UCSD-AML1 (cell line): ENCODE measurements around the gene AKTIP.
"Not testable (repeated sequence)": the region's sequence is repeated elsewhere in the genome, so short reads cannot be mapped to it uniquely, and the experiment has no call there.

Experiments
- DNase-seq: peaks from one replicate; lab custom pipeline; 2025; ENCODE audit not compliant: unreplicated experiment; lab: John Stamatoyannopoulos, UW

AKTIP gene

DNA sequence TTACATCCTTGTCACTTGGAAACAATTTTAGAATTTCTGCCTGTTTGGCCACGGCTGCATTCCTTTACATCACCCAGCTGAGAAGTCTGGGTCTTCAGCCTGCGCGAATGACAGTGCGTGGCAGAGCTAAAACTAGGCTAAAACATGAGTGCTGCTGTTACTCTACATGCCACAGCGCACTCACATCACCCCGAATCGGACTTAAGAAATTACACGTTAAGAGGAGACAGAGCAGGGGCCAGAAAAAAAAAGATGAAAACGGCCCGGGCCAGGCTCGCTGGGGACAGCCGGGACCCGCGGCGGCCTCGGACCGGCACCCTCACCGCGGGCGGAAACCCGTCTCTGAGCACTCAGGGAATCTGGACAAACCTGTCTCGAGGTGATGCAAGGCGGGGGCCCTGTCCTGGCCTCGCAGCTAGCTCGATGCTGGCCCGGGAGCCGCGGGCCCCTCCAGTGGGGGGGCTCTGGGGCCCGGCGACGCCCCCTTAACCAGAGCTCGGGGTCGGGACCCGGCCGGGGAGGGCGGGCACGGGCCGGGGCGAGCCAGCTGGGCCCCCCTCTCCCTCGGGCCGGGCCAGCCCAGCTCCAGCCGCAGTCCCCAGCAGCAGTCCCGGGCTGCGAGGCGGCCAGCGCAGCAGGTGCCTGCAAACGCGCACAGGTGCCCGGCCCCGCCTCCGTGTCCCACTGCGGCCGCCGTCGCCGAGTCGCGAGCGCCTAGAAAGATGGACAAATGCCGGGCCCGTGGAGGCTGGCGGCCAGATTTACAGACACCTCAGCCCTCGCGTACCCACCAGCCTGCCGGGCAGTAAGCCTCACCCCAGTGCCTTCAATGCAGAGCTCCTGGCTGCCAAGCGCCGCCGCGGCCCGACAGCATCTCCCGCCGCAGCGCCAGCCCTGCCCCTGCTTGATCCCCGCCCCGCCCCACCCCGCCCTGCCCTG is at the start of gene AKTIP:
TSS of gene AKTIP (minus strand) at position 879 of the 939 bp plus-strand sequence. CDS start 2,950 bp downstream, outside the sequence.
- no peak for DNase-seq

DNA sequence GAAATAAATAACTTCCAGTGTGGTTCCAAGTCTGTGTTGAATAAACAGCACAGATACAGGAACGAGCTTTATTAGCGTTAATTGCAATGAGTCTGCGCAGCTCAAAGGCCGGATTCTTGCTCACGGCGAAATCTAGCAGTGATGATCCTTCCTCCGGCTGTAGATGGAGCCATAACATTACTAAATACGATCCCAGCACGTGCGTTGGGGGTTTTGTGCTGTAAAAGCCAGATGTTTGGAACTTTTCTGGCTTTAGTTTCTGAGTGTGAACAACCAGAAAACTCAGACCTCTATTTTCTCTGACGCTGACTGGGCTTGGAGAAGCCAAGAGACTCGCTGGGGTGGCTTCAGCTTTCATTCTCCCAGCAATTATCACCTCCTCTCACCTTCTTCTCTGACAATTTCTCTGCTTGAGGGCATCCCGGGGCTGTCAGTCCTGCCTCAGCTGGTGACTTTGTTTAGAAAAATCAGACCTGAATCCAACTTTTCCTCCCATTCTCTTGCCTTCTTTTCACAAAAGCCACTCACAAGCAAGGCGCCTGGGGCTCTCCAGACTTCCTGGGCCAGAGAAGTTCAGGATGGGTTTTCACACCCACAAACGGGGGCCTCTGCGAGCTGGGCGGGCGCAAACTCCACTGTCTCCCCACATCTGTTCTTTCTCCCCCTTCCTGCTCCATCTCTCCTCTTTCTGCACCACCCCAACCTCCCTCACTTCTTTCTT is 47.1 kb upstream of the AKTIP start:
- DNase-seq: peak; percentile 53

DNA sequence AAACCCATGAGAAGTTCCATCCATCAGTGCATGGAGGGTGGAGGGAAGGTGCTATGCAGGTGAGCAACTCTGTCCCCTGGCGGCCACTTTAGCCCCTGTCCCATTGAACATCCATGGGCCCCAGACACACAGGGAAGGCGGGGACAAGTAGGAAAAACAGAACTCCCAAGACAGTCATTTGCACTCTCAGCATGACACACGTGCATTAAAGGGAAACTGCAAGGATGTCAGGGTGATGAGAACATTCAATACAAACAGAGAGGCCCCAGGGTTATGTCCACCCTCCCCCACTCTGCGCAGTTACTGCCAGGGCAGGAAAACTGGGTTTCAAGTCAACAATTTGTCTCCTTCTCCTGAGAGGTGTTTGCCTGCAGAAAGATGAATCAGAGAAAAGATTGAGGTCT is 44.0 kb upstream of the AKTIP start:
- DNase-seq: no peak

DNA sequence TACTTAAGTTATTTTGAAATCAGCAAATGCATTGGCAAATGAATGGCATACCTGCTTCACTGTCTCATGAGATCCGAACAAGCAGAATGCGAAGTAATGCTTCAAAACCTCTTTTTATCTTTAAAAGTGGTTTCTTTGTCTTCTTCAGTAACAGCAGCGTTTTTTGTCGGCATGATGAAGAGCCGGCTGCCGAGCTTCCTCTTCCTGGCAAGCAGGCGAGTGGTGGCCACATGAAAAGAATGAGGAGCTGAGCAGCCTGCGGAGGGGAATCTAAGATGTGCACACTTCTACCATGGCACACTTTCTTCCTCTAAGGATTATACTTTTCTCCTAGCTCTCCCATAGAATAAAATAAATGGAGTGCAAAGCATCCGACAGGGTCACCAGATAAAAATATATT is 42.4 kb upstream of the AKTIP start:
- peak; percentile 21 for DNase-seq

DNA sequence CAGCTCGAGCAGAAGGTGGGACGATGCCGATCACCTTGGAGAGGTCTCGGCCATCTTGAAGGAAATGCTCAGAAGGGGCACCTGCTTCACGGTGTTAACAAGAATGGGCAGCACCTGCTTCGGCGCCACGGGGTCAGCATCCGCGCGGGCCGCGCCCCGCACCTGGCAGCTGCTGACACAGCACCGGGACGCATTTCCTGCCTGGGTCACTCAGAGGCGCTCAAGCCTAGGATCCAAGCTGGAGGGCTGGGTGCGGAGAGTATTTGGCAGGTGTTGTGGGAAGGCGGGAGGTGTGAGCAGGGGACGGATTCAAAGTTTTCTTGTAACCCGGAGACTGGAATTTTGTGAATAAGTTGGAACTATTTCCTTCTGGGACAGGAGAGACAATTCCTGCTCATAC is 39.3 kb upstream of the AKTIP start:
- no peak for DNase-seq

DNA sequence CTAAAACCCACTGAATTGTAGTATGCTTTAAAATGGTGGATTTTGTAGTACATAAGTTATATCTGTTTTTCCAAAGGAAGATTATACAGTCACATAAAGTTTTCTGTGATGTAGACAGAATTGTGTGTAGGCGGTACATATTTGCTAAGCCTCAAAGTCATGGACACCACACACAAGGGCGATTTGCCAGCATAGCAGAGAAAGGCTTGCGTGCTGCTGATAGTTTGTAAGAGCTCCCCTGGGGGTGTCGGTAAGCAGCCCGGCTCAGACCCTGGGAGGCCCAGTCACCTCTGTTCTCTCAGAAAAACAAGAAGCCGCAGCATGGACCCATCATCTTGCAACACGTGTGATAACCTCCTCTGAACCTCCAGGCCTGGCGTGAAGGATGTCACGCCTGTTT is 38.3 kb upstream of the AKTIP start:
- DNase-seq: no peak

DNA sequence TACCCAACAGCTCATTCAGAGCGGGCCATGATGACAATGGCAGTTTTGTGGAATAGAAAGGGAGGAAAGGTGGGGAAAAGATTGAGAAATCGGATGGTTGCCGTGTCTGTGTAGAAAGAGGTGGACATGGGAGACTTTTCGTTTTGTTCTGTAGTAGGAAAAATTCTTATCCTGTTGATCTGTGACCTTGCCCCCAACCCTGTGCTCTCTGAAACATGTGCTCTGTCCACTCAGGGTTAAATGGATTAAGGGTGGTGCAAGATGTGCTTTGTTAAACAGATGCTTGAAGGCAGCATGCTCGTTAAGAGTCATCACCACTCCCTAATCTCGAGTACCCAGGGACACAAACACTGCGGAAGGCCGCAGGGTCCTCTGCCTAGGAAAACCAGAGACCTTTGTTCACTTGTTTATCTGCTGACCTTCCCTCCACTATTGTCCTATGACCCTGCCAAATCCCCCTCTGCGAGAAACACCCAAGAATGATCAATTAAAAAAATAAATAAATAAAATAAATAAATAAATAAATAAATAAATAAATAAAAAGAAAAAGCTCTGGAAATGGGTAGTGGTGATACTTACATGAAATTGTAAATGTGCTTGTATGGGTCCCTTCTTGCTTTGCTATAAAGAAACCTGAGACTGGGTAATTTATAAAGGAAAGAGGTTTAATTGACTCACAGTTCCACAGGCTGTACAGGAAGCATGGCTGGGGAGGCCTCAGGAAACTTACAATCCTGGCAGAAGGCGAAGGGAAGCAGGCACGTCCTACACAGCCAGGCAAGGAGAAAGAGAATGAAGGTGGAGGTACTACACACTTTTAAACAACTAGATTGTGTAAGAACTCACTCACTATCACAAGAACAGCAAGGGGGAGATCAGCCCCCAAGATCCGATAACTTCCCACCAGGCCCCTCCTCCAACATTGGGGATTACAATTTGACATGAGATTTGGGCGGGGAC is 37.0 kb upstream of the AKTIP start:
- DNase-seq: not testable (repeated sequence)

DNA sequence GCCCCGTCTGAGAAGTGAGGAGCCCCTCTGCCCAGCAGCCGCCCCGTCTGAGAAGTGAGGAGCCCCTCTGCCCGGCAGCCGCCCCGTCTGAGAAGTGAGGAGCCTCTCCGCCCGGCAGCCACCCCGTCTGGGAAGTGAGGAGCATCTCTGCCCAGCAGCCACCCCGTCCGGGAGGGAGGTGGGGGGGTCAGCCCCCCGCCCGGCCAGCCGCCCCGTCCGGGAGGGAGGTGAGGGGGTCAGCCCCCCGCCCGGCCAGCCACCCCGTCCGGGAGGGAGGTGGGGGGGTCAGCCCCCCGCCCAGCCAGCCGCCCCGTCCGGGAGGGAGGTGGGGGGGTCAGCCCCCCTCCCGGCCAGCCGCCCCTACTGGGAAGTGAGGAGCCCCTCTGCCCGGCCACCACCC is 36.3 kb upstream of the AKTIP start:
- not testable (repeated sequence) for DNase-seq

DNA sequence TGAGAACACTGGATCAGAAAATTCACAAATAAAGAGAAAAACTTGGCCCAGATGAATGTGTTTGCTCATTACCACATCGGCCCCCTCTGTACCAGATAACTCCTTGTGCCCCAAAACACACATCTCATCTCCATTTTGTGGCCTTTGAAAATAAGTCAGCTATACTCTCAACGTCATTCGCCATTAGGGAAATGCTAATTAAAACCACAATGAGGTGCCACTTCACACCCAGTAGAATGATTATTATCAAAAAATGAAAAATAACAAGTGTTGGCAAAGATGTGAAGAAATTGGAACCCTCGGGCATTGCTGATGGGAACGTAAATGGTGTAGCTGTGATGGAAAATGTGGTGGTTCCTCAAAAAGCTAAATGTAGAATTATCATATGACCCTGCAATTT is 34.6 kb upstream of the AKTIP start:
- no peak for DNase-seq

DNA sequence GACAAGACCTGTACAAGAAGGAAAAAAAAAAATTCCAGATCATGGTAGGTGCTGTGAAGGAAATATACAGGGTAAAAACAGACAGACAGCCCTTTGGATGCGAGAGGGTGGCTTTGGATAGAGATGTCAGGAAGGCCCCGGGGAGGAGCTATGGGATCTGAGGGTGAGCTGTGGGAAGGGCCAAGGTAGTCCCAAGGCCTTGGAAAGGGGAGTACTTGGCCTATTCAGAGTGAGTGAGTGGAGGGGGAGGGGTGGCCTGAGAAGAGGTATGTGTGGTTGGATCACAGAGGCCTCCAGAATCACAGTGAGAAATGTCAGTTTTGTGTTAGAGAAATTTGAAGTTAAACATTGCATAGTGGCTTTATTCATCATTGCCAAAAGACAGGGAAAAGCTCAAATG is 31.2 kb upstream of the AKTIP start:
- DNase-seq: no peak

DNA sequence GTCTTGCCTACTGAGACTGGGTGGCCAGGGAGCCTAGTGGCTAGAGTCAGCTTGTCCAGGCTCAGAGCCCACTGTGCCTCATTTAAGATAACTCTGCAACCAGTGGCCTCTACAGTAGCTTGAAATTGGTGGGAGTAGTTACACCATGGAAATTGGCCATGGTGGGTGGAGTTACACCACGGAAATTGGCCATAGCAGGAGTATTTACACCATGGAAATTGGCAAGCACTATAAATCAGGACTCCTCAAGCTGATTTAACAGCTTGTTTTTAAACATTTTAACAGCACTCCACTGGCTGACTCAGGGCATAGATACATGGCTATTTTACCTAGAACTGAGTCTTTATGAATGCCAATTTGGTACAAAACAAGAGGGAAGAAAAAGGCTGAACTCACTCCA is 27.7 kb upstream of the AKTIP start:
- DNase-seq: no peak

DNA sequence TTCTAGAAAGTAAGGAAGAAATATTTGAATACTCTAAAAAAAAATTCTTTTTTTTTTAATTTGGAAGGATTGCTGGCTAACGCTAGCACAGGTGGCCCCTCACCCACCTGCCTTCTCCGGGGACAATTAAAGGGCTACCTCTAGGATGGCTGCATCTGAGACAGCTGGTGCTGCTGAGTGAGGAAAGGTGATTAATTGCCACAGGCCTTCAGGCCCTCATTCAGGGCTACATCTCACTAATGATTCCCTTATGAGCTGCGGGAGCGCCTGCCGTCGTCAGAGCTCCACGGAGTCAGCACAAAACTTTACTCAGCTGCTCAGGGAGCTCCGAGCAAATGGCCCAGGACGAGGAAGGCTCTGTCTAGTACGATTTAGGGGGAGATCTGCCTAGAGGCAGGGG is 27.0 kb upstream of the AKTIP start:
- DNase-seq: no peak

DNA sequence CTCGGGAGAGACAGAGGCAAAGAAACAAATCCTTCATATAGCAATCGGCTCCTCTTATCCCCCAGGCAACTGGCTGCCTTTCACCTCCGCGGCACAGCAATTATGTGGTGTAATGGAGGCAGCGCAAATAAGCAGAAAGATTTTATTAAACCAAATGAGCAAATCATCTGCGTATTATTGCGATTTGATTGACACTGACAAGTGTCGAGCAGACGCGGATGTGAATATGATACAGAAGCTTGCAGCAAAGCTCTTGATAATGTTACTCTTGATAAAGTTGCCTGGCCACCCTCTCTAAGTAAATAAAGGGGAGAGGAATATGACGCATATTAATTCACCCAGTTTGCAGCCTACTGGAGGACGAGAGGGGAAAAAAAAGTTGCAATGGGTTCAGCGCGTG is 26.5 kb upstream of the AKTIP start:
- DNase-seq: no peak

DNA sequence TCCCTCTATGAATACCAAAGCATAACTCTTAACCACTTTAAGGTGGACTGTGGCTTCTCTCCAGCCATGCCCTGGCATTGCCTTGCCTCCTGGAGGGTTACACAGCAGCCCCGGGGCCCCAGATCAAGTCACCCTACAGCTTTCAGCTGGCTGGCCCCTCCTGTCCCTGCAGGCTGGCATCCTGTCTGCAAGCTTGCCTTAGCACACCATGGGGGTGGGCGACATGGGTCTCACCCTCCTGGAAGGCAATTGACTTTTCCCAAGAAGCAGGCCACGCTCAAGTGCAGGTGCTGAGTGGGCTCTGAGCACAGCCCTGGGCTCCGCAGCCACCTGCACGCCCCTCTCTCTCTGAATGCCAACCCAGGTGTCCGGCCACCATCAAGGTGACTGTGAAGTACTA is 25.8 kb upstream of the AKTIP start:
- DNase-seq: no peak

DNA sequence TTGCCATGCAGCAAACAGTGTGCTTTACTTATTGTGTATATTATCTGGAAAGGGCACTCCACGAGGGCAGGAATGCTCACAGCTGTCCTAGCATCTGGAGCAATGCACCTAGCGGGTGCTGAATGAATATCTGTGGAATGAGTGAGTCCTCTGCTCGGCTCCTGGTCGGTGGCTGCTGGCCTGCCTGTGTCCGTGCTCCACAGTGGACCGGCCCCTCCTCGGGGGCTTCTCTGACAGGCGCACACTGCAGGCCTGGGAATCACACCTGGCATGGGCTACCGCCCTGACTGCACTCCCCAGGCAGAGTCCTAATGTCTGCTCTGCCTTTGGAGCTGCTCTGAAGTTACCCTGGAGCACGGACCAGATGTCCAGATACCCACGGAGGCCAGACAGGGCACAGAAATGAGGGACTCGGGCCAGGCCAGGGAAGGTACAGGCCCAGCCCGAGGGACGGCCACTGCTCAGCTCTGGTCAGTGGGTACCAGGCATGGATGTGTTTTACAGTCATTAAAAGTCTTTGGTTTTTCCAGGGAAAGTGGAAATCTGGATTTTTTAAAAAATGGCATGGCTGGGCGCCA is 21.1 kb upstream of the AKTIP start:
- DNase-seq: no peak

DNA sequence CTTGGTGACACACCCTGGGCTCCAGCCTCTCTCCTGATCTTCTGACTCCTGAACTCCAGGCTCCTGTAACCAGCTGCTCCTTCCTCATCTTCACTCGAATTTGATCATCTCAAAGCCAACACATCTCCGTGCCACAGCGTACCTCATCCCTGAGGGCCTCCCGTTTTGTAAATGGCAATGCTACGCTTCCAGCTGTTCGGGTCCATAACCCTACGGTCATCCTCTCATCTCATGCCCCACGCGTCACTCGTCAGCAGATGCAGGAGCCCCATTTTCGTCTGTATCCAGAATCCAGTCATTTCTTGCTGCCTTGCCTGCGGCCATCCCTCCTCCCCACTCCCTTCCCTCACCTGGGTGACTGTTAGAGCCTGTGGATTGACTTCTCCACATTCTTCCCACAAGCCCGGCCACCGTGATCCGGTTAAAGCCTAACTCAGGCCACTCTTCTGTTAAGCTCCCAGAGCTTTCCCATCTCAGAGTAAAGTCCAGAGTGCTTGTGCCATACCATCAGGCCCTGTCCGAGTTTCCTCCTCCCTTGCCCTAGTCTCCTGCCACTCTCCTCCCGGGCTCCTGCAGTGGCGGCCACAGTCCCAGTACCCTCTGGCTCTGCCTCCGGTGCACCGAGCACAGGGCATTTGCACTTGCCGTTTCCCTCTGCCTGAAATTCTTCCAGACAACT is 20.3 kb upstream of the AKTIP start:
- DNase-seq: no peak

DNA sequence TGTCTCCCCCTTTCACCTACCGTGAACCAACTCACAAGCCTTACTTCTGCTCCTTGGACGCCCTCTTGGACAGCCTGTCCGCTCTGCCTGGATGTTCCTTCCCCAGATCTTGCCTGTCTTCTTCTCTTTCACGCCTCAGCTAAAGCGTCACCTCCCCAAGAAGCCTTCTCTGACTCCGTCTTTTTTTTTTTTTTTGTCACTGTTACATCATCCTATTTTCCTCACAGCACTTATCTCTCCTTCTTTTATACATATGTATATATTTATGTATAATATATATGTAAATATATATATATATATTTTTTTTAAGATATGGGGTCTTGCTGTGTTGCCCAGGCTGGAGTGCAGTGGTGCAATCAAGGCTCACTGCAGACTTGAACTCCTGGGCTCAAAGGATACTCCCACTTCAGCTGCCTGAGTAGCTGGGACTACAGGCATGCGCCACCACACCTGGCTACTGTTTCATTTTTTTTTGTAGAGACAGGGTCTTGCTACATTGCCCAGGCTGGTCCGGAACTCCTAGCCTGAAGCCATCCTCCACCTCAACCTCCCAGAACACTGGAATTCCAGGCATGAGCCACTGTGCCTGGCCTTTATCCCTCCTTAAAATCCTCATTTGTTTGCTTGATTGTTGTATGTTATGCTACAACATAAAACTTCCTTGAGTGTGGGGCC is 16.5 kb upstream of the AKTIP start:
- DNase-seq: no peak

DNA sequence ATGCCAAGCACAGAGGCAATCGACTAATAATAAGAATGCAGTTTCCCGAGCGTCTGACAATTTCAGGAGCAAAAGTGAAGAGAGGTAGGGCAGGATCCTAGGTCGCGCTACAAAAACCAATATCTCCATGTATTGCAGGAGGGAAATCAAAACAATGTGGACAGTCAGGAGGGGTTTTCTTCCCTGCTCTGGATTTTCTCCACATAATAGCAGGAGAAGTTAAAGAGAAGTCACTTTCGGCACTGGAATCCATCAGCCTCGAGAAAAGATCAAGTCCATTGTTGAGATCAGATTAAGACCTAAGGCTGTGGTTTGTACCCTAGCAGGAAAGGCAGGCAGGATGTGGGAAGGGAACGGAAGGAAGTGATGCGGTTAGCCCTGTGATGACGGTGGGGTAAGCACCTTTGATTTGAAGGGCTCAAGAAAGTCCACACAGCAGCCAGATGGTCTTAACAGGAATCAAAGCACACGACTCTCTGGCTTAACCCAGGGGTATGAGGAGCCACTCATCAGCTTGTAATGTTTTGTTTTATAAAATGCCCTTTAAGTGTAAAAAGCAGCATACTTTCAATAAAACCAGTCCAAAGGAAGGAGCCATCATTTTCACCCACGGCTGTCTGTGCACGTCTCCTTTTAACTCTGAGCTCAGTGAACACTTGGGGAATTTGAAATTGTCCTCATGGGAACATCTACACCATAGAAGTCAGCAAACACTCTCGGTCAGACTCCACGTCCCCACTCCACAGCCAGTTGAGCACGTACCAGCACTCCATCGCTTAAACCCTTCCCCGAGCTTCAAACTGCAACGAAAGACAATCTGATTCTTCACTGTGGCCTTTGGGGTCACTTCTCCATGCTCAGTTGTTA is 15.8 kb upstream of the AKTIP start:
- peak; percentile 77 for DNase-seq

DNA sequence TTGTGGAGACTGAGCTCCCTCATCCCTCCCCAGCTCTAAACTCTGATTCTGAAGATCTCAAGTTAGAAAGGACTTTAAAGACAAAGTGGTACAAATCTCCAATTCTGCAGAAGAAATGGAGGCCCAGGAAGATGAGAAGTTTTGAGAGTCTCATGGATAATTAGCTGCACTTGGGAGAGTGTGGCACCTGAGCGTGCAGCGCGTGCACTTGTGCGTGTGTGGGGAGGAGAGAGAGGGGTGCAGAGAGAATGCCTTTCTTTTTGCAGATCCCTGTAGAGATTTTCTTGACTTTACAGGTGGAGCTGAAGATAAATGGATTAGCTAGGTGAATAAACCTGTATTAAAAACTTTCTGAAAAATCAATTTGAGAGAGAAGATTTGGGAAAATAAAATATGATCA is 14.8 kb upstream of the AKTIP start:
- no peak for DNase-seq
